NT2/D1 (cell line): ENCODE measurements around the gene CPEB1.

Experiments used
- DNase-seq: peaks from one replicate; pipeline ENCODE4 v3.0.0-alpha.2; 2011; ENCODE audit warnings: low read depth, low spot score
- H3K27me3 ChIP-seq: 2 replicates; pipeline ENCODE4 v1.6.0; 2011; ENCODE audit warnings: mild to moderate bottlenecking; ENCODE audit not compliant: insufficient read length, insufficient read depth
- H3K36me3 ChIP-seq: 2 replicates; pipeline ENCODE4 v1.6.1; 2011; ENCODE audit warnings: mild to moderate bottlenecking, low read length, mixed read lengths; ENCODE audit not compliant: insufficient read depth, insufficient read length
- H3K4me1 ChIP-seq: 2 replicates; pipeline ENCODE4 v1.5.1; 2011; ENCODE audit not compliant: insufficient read depth, insufficient read length
- H3K4me3 ChIP-seq: 2 replicates; pipeline ENCODE4 v1.5.1; 2011; ENCODE audit warnings: low read depth; ENCODE audit not compliant: insufficient read length
- H3K9ac ChIP-seq: 2 replicates; pipeline ENCODE4 v1.6.0; 2011; ENCODE audit warnings: low read depth; ENCODE audit not compliant: insufficient read length
- H3K9me3 ChIP-seq: 2 replicates; pipeline ENCODE4 v1.5.1; 2011; ENCODE audit warnings: mild to moderate bottlenecking, low read length; ENCODE audit not compliant: insufficient read depth
- SUZ12 ChIP-seq: IDR thresholded peaks from 2 replicates; pipeline ENCODE4 v1.6.1; 2011; ENCODE audit not compliant: insufficient read length, insufficient read depth; ENCODE audit errors: extremely low read depth
- YY1 ChIP-seq: IDR thresholded peaks from 2 replicates; pipeline ENCODE4 v1.6.1; 2011; ENCODE audit not compliant: insufficient read length, insufficient read depth
- ZNF274 ChIP-seq: IDR thresholded peaks from 2 replicates; pipeline ENCODE4 v1.6.1; 2011; ENCODE audit warnings: mild to moderate bottlenecking, low read depth, low read length

CPEB1 gene

DNA sequence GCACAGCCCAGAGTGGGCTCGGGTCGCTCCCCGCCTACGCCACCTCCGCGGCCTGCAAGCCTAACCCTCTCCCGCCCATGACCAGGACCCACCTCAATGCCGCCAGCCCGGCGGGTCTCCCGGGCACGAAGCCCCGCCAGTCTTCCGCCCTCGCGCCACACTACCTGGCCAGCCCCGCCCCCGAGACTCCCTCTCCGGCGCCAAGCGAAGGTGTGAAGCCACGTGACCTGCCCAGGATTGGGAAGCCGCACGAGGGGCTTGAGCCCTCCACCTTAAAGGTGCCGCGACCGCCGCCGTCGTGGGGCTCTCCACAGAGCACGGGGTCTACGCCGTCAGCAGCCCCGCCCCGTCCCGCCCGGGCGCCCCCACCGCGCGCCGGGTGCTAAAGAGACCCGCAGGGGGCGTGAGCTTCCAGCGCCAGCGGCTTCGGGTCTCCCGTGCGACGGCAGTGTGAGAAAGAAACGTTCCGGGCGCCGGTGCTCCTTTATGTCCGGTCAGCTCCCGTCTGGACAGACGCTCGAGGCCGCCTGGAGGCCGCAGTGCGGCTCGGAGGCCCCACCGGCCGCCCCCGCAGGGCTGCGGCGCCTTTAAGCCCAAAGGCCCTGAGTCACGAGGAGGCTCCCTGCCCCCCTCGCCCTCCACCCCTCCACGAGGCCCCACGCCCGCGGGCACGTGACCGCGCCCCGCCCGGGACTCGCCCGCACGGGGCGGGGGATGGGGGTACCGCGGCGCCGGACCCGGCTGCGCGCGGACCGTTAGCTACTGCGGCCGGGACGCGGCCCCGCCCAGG lies at the start of gene CPEB1:
TSS of gene CPEB1 (minus strand) at position 319 of the 790 bp plus-strand sequence. CDS start 18,904 bp downstream, outside the sequence.
- DNase-seq, result peak; percentile 28
- peaks cover 13% of the 10 kb centered on the region for H3K4me1 ChIP-seq
- TF ChIP-seq YY1 (no peak), SUZ12 (no peak), ZNF274 (no peak)
- peaks cover 5% of the 10 kb centered on the region; the same call in 1 of the 2 replicates for H3K9me3 ChIP-seq
- H3K4me3 ChIP-seq, result peak within 1 kb of the TSS; percentile 54
- H3K27me3 ChIP-seq, result peaks cover 39% of the 10 kb centered on the region
- H3K9ac ChIP-seq, result peak within 1 kb of the TSS; percentile 69
- no peaks in the 10 kb centered on the region for H3K36me3 ChIP-seq

DNA sequence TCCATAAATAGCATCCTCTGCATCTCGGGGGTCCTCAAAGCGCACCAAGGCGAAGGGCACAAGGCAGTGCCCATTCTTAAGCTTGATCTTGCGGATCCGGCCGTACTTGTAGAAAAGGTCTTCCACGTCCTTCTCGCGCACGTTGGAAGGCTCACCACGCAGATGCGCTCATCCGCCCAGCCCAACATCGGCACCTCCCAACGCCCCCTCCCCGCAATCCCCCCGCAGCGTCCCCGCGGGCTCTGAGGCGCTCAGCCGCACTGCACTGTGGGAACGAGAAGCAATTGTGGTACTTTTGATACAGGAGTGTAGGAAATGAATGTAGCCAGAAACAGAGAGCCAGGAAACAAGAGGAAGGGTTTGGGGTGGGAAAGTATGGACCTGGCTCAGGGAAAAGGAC lies 45.0 kb upstream of the CPEB1 start:
- H3K27me3 ChIP-seq, result no peaks in the 10 kb centered on the region
- peaks cover 11% of the 10 kb centered on the region for H3K36me3 ChIP-seq
- no peaks in the 10 kb centered on the region for H3K9me3 ChIP-seq
- TF ChIP-seq ZNF274, result no peak
- no peak for TF ChIP-seq SUZ12
- TF ChIP-seq YY1, result no peak
- no peak for DNase-seq
- H3K9ac ChIP-seq, result no peak overlapping the region
- H3K4me3 ChIP-seq, result no peak overlapping the region
- peaks cover 4% of the 10 kb centered on the region for H3K4me1 ChIP-seq

DNA sequence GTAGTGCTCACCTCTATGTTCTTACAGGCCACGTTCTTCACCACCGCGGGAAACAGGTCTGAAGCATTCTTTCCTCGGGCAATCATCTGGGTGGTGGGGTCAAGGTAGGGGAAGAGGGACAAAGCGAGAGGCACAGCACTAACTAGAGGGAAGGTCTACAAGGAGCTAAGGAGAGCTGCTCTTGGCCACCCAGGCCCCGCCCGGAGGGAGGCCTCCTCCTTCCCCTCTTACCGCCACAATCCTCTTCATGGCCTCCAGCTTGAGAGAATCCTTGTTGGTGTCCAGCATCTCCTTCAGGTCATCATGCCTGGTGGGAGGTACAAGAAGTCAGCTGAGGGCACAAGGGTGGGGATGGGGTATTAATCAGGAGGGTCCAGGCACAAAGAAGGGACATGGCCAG lies 42.0 kb upstream of the CPEB1 start:
- no peak for DNase-seq
- no peak overlapping the region for H3K9ac ChIP-seq
- no peaks in the 10 kb centered on the region for H3K27me3 ChIP-seq
- peaks cover 4% of the 10 kb centered on the region for H3K4me1 ChIP-seq
- no peak for TF ChIP-seq ZNF274
- TF ChIP-seq YY1, result no peak
- TF ChIP-seq SUZ12, result no peak
- H3K9me3 ChIP-seq, result no peaks in the 10 kb centered on the region
- no peak overlapping the region for H3K4me3 ChIP-seq
- H3K36me3 ChIP-seq, result peaks cover 11% of the 10 kb centered on the region

DNA sequence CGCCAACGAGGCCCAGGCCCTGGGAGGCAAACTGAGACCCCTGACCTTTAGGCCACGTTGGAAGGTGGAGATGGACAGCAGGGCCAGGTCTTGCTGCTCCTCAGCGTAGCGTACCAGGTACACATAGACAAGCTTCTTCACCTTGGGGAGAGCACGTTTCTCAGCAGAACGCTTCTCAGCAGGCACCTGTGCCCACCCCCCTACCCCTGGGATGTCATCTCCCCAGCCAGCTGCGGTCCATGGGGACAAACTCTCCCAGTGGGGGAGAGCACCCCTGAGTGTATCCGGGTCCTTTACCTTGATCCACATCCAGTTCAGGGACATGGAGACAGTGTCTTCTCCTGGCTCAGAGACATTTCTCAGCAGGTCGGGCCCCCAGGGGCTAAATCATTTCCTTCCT lies 41.5 kb upstream of the CPEB1 start:
- DNase-seq, result no peak
- H3K36me3 ChIP-seq, result peaks cover 11% of the 10 kb centered on the region
- no peaks in the 10 kb centered on the region for H3K9me3 ChIP-seq
- no peak overlapping the region for H3K9ac ChIP-seq
- TF ChIP-seq SUZ12 (no peak), YY1 (no peak), ZNF274 (no peak)
- H3K27me3 ChIP-seq, result no peaks in the 10 kb centered on the region
- no peak overlapping the region for H3K4me3 ChIP-seq
- peaks cover 4% of the 10 kb centered on the region for H3K4me1 ChIP-seq

DNA sequence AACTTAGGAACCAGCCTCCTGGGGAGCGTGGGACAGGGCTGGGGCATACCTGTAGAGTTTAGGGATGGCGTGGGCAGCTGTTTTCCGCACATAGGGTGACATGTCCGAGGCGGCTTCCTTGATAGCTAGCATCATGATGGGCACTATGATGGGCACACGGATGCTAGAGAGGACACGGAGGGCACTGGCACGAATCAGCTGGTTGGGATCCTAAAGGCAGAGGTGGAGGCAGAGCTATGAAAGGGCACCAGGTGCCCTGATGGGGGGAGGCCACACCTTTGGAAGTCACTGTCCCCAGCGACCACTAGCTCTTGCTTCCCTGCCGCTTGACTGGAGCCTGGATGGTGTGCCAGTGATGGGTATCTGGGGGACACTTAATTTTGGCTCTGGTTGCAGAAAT lies 34.2 kb upstream of the CPEB1 start:
- Histone ChIP-seq H3K27me3 (peaks cover 15% of the 10 kb centered on the region), H3K4me3 (peak overlapping the region; percentile 73), H3K9ac (peak overlapping the region; percentile 86), H3K9me3 (no peaks in the 10 kb centered on the region), H3K36me3 (no peaks in the 10 kb centered on the region), H3K4me1 (peaks cover 8% of the 10 kb centered on the region)
- TF ChIP-seq SUZ12 (no peak), ZNF274 (no peak), YY1 (no peak)
- DNase-seq, result no peak

DNA sequence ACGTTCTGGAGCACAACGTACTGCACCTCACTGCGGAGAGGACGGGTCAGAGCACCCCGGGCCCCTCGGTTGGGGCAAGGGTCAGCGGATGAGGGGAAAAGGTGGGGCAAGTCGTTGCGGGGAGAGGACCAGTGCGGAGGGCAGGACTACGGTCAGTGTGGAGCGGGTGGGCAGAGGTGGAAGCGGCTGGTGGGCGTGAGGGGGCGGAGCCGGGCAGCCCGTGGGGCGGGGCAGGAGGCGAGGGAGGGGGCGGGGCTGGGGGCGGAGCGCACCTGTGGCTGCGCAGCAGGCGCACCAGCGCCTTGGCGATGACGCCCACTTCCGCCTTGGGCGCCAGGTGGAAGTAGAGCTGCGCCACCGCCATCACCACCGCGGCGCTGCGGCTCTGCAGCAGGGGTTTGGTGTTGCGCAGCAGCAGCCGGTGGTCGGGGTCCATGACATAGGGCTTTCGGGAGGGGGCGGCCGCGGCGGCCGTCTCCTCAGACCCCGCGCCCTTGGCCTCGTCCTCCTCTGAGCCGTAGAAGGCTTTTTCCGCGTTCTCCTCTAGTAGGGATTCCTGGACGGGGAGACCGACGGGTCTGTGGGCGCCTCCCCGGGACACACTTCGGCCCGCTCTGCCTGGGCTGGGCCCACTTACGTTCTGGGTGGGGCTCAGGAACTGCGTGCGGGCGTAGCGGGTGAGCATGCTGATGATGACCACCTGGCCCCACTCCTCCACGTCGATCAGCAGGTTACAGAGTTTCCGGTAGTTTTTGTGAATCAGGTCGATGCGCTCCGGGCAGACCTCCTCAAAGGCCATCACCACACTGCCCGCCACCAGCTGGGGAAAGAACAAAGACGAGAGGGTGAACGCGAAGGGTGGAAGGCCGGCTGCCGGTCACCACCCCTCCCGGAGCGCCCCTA lies 33.3 kb upstream of the CPEB1 start:
- DNase-seq, result peak; percentile 81
- no peaks in the 10 kb centered on the region for H3K9me3 ChIP-seq
- TF ChIP-seq ZNF274, result no peak
- no peak for TF ChIP-seq SUZ12
- TF ChIP-seq YY1, result no peak
- peak overlapping the region; percentile 73 for H3K4me3 ChIP-seq
- H3K9ac ChIP-seq, result peak overlapping the region; percentile 86
- H3K27me3 ChIP-seq, result peaks cover 15% of the 10 kb centered on the region
- H3K36me3 ChIP-seq, result peaks cover 3% of the 10 kb centered on the region
- peaks cover 8% of the 10 kb centered on the region for H3K4me1 ChIP-seq

DNA sequence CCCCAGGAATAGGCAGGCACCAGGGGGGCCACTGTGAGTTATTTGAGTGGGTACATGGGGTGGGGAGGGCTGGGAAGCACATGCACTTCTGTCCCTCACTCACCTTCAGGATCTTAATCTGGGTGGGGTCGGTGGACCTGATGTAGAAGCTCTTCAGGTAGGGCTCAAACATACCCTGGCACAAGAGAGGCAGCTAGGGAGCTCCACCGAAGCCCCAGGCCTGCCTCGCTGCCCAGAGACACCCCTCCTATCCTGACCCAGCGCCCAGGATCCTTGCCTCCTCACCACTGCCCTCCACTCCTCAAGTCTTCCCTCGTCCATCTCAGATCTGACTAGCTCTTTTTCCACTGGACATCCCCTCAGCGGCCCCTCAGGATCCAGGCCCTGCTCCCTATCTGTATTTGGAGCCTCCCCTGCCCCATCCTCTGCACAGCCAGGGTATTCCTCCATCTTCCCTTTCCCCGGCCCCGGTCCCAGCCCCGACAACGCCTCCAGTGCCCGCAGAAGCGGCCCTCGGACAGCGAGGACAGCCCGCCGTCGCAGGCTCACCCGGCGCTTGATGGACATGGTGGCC lies 32.5 kb upstream of the CPEB1 start:
- peak overlapping the region; percentile 40 for H3K4me3 ChIP-seq
- TF ChIP-seq SUZ12 (no peak), YY1 (no peak), ZNF274 (no peak)
- peaks cover 3% of the 10 kb centered on the region for H3K36me3 ChIP-seq
- no peaks in the 10 kb centered on the region for H3K9me3 ChIP-seq
- H3K4me1 ChIP-seq, result peaks cover 8% of the 10 kb centered on the region
- H3K9ac ChIP-seq, result peak overlapping the region; percentile 38
- DNase-seq, result no peak
- H3K27me3 ChIP-seq, result peaks cover 15% of the 10 kb centered on the region
